ENCODE data around the gene HOXC9. TPM values are rescaled to one million over a fixed set of nuclear protein-coding genes. Genes with fewer than 3 reads are reported as not detected.

HOXC9 gene
- polyA plus RNA-seq, 1 experiment: 1.2 TPM

- Histone ChIP-seq H3K27me3 (ENCODE audit: control insufficient read depth, insufficient read depth, low read length) (peaks cover 20% of the 10 kb centered on the region), H3K4me3 (ENCODE audit: low read depth, low read length) (no peak overlapping the region), H3K36me3 (ENCODE audit: control insufficient read depth, insufficient read depth, low read length) (no peaks in the 10 kb centered on the region)
- no peak for TF ChIP-seq CTCF (IDR thresholded peaks at IDR 0.05; ENCODE audit: insufficient read depth, low read depth, low read length)
- ChIA-PET POLR2A (no interaction called here), CTCF (interaction anchor here (0.5 to 1.2 kb wide), 5 partner anchors 26 to 249 kb away, joined by 3 to 5 read pairs (median 3); partner anchors contain the start of gene HOXC10)
- DNase-seq (ENCODE audit: low read depth): no peak
These were observed 40.6 kb upstream of the HOXC9 start for GRCh38 chr12:53959314-53959713.

GRCh38 chr12:53960187-53961024, 39.6 kb upstream of the HOXC9 start:
- Histone ChIP-seq H3K4me3 (ENCODE audit: low read depth, low read length) (no peak overlapping the region), H3K36me3 (ENCODE audit: control insufficient read depth, insufficient read depth, low read length) (no peaks in the 10 kb centered on the region), H3K27me3 (ENCODE audit: control insufficient read depth, insufficient read depth, low read length) (peaks cover 14% of the 10 kb centered on the region)
- TF ChIP-seq CTCF (IDR thresholded peaks at IDR 0.05; ENCODE audit: insufficient read depth, low read depth, low read length): no peak
- CTCF ChIA-PET: interaction anchor here (0.8 kb wide), 1 partner anchor 217 kb away, joined by 3 read pairs; no protein-coding TSS in a partner anchor
- no peak for DNase-seq (ENCODE audit: low read depth)
- POLR2A ChIA-PET: interaction anchor here (1.0 kb wide), 1 partner anchor 208 kb away, joined by 4 read pairs; no protein-coding TSS in a partner anchor

GRCh38 chr12:53961025-53961761, 38.8 kb upstream of the HOXC9 start:
- Histone ChIP-seq H3K36me3 (ENCODE audit: control insufficient read depth, insufficient read depth, low read length) (no peaks in the 10 kb centered on the region), H3K27me3 (ENCODE audit: control insufficient read depth, insufficient read depth, low read length) (peaks cover 12% of the 10 kb centered on the region), H3K4me3 (ENCODE audit: low read depth, low read length) (no peak overlapping the region)
- no peak for DNase-seq (ENCODE audit: low read depth)
- ChIA-PET CTCF (interaction anchor here (0.8 to 1.3 kb wide), 4 partner anchors 12 to 218 kb away, joined by 3 to 4 read pairs (median 3); partner anchors contain the start of genes HOTAIR and HOXC11), POLR2A (interaction anchor here (1.0 kb wide), 1 partner anchor 209 kb away, joined by 4 read pairs; no protein-coding TSS in a partner anchor)
- peak; percentile 17; the same call in 1 of the 2 replicates for TF ChIP-seq CTCF (IDR thresholded peaks at IDR 0.05; ENCODE audit: insufficient read depth, low read depth, low read length)

- TF ChIP-seq CTCF (IDR thresholded peaks at IDR 0.05; ENCODE audit: insufficient read depth, low read depth, low read length): no peak
- ChIA-PET CTCF (interaction anchor here (1.4 to 2.0 kb wide), 5 partner anchors 22 to 245 kb away, joined by 3 to 5 read pairs (median 4); partner anchors contain the start of gene HOXC10), POLR2A (interaction anchor here (0.6 kb wide), 1 partner anchor 180 kb away, joined by 4 read pairs; no protein-coding TSS in a partner anchor)
- DNase-seq (ENCODE audit: low read depth): no peak
- Histone ChIP-seq H3K4me3 (ENCODE audit: low read depth, low read length) (peak overlapping the region; percentile 18; the same call in 1 of the 2 replicates), H3K27me3 (ENCODE audit: control insufficient read depth, insufficient read depth, low read length) (peaks cover 5% of the 10 kb centered on the region), H3K36me3 (ENCODE audit: control insufficient read depth, insufficient read depth, low read length) (no peaks in the 10 kb centered on the region)
These were observed 37.0 kb upstream of the HOXC9 start for GRCh38 chr12:53963005-53963404.

All from BJ (cell line).